Measurements from ENCODE around the gene MYBPC1.

Gene MYBPC1

DNA sequence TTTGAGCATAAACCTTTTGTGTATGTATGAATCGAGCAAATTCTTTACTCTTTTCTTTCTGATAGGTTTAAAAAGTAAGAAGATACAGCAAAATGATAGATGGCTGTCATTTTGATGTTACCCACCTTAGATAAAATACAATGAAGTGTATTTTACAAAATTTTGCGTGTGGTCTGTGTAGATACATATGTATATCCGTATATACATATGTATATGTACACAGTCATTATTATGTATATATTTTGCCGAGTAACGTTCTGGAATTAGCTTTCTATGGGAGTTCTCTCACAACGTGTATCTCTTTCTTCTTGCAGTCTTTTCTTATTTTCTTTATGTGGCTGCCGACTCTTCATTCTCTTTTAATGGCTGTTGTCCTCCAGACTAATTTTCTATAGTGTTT, 70.2 kb downstream of the MYBPC1 start:
- TF ChIP-seq, protein P1, sequence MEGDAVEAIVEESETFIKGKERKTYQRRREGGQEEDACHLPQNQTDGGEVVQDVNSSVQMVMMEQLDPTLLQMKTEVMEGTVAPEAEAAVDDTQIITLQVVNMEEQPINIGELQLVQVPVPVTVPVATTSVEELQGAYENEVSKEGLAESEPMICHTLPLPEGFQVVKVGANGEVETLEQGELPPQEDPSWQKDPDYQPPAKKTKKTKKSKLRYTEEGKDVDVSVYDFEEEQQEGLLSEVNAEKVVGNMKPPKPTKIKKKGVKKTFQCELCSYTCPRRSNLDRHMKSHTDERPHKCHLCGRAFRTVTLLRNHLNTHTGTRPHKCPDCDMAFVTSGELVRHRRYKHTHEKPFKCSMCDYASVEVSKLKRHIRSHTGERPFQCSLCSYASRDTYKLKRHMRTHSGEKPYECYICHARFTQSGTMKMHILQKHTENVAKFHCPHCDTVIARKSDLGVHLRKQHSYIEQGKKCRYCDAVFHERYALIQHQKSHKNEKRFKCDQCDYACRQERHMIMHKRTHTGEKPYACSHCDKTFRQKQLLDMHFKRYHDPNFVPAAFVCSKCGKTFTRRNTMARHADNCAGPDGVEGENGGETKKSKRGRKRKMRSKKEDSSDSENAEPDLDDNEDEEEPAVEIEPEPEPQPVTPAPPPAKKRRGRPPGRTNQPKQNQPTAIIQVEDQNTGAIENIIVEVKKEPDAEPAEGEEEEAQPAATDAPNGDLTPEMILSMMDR (IDR thresholded peaks at IDR 0.05; ENCODE audit: low read length, missing control alignments) = no peak
- no peak overlapping the region for H3K4me3 ChIP-seq (replicated peaks; ENCODE audit: low read depth, low read length)
- DNase-seq (ENCODE audit: low read depth) = no peak

DNA sequence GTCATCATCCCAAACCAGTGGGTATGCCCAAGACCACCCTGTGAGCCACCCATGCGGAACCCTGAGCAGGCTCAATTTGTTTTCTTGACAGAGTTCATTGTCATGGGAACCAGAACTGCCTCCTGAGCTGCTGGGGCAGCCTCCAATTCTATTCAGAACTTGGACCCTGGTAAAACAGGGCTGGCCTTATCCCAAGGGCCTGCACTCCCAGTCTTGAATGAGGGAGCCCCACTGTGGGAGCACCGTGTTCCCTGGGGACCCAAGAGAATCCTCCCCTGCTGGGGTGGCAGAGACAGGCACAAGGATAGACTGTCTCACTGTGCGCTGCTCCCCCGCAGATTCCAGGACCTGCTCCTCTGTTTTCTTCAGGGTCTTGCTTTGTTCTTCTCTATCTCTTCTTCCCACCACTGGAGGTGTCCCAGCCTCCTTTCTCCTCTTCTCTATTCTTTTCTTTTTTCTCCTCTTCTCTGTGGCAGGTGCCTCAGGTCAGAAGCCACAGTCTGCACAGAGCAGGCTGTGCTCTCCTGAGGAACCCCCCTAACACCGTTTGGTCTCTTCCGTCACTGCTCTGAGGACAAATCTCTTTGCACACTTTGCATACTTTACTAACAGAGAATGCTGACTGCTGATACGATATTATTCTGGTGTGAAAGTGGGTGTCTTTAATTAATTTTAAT, 71.4 kb downstream of the MYBPC1 start:
- TF ChIP-seq, protein P1 (IDR thresholded peaks at IDR 0.05; ENCODE audit: low read length, missing control alignments) = no peak
- no peak overlapping the region for H3K4me3 ChIP-seq (replicated peaks; ENCODE audit: low read depth, low read length)
- no peak for DNase-seq (ENCODE audit: low read depth)

- TF ChIP-seq, protein P1 (IDR thresholded peaks at IDR 0.05; ENCODE audit: low read length, missing control alignments) = no peak
- no peak for DNase-seq (ENCODE audit: low read depth)
- no peak overlapping the region for H3K4me3 ChIP-seq (replicated peaks; ENCODE audit: low read depth, low read length)
Measured at GRCh38 chr12:101667591-101667990, 72.8 kb downstream of the MYBPC1 start.

DNA sequence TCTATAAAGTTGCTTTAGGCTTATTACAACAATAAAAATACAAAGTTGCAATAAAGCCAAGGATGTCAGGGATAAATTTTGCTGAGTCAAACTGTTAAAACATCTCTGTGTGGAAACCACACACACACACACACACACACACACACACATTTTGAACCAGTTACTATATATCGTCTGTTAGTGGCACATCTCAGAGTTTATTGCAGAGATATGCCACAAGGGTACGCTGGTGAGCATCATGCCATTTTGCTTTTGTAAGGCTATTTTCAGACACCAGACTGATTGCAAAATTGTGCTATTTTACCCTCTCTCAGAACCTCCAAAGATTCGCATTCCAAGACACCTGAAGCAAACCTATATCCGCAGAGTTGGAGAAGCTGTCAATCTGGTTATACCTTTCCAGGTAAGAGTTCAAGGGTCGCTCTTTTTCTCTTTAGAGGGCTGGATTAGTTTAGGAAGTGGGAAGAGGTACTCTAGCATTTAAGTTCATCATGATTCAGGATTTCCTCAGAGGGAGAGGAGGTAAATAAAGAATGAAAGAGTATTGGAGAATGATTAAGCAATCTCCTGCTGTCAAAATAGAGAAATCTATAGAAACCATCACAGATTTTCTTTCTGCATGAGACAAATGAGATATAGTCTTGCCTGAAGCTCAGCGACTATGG, 75.4 kb downstream of the MYBPC1 start:
- H3K4me3 ChIP-seq (replicated peaks; ENCODE audit: low read depth, low read length) = no peak overlapping the region

GRCh38 chr12:101671157-101671791, 76.5 kb downstream of the MYBPC1 start:
- no peak overlapping the region for H3K4me3 ChIP-seq (replicated peaks; ENCODE audit: low read depth, low read length)
- DNase-seq (ENCODE audit: low read depth) = no peak
- TF ChIP-seq, protein P1 (IDR thresholded peaks at IDR 0.05; ENCODE audit: low read length, missing control alignments) = no peak

More for the DNA sequence above, 75.4 kb downstream of the MYBPC1 start:
- TF ChIP-seq, protein P1 (IDR thresholded peaks at IDR 0.05; ENCODE audit: low read length, missing control alignments) = peak; percentile 58
- DNase-seq (ENCODE audit: low read depth) = peak; percentile 69

GRCh38 chr12:101671833-101672232, 77.1 kb downstream of the MYBPC1 start:
- TF ChIP-seq, protein P1 (IDR thresholded peaks at IDR 0.05; ENCODE audit: low read length, missing control alignments) = no peak
- no peak for DNase-seq (ENCODE audit: low read depth)
- H3K4me3 ChIP-seq (replicated peaks; ENCODE audit: low read depth, low read length) = no peak overlapping the region

Data from fibroblast of pulmonary artery (primary cell).